CD4-positive, alpha-beta T cell (primary cell): ENCODE data around the gene KIF27. TPM values are rescaled to one million over a fixed set of nuclear protein-coding genes. Genes with fewer than 3 reads are reported as not detected.

Experiments
- ATAC-seq: fragments of 200-7000 bp; cut with Tn5 transposase; one replicate; pipeline ENCODE4 v1.10.0; 2022; ENCODE audit warnings: mild to moderate bottlenecking; ENCODE audit not compliant: poor library complexity
- CTCF ChIA-PET: fragments of 350-600 bp; sonication (Branson Sonifier 250); formaldehyde crosslinking; loops from one replicate; lab custom pipeline; 2021; ENCODE audit warnings: antibody characterized with exemption, inconsistent platforms; lab: Charles Lee
- POLR2A ChIA-PET: fragments of 350-600 bp; sonication (Branson Sonifier 250); formaldehyde crosslinking; loops from one replicate; lab custom pipeline; 2021; ENCODE audit warnings: antibody characterized with exemption, inconsistent platforms; lab: Charles Lee
- DNase-seq, 14 experiments: peaks; one replicate each; pipeline ENCODE4 v3.0.0-alpha.2; 2013 to 2020; ENCODE audit warnings: mixed read lengths in 2 of 14
- H3K27ac ChIP-seq, 2 donors: one replicate each; pipeline versions ENCODE4 v1.5.1 to v1.7.0; 2013; ENCODE audit warnings: low read length in 2 of 2, low read depth in 1 of 2, mild to moderate bottlenecking in 1 of 2
- H3K27me3 ChIP-seq, 2 experiments: 1 replicate in 1 of 2; 2 replicates in 1 of 2; pipeline versions ENCODE4 v1.6.1 to v1.7.0; 2013; ENCODE audit warnings: low read length in 2 of 2, control low read depth in 1 of 2, mild to moderate bottlenecking in 1 of 2, moderate library complexity in 1 of 2; ENCODE audit not compliant: insufficient read depth in 2 of 2, control insufficient read depth in 1 of 2
- H3K36me3 ChIP-seq: one replicate; pipeline ENCODE4 v1.6.1; 2013; ENCODE audit warnings: low read length, control low read depth; ENCODE audit not compliant: insufficient read depth
- H3K4me1 ChIP-seq: one replicate; pipeline ENCODE4 v1.6.1; 2013; ENCODE audit warnings: low read length, control low read depth; ENCODE audit not compliant: insufficient read depth
- H3K4me3 ChIP-seq: one replicate; pipeline ENCODE4 v1.5.1; 2013; ENCODE audit warnings: mild to moderate bottlenecking, low read length, moderate library complexity
- H3K9me3 ChIP-seq, 2 experiments: 1 replicate in 1 of 2; 2 replicates in 1 of 2; pipeline versions ENCODE4 v1.6.1 to v1.7.0; 2013; ENCODE audit warnings: low read length in 2 of 2, mild to moderate bottlenecking in 2 of 2, control low read depth in 1 of 2, moderate library complexity in 1 of 2; ENCODE audit not compliant: control insufficient read depth in 1 of 2, insufficient read depth in 1 of 2
- H3K27ac Mint-ChIP-seq: one replicate; pipeline ENCODE4 v1.8.0; 2020; ENCODE audit warnings: mixed read lengths
- H3K27me3 Mint-ChIP-seq: one replicate; pipeline ENCODE4 v1.8.0; 2021; ENCODE audit warnings: mixed read lengths
- H3K36me3 Mint-ChIP-seq: one replicate; pipeline ENCODE4 v1.8.0; 2021; ENCODE audit warnings: low read depth, mixed read lengths
- H3K4me1 Mint-ChIP-seq: one replicate; pipeline ENCODE4 v1.8.0; 2021; ENCODE audit warnings: low read depth, mixed read lengths
- H3K4me3 Mint-ChIP-seq: one replicate; pipeline ENCODE4 v1.8.0; 2020; ENCODE audit warnings: mild to moderate bottlenecking, mixed read lengths
- H3K9me3 Mint-ChIP-seq: one replicate; pipeline ENCODE4 v1.8.0; 2020; ENCODE audit warnings: mixed read lengths
- intact Hi-C, 2 experiments: fragments of 100-400 bp; cut with DNase I in 1 of 2; cut with micrococcal nuclease in 1 of 2; formaldehyde crosslinking; loops; one replicate each; pipeline versions ENCODE4 v1.15.1 to v1.9.0; 2023 to 2025; cut with DNase I, micrococcal nuclease
- polyA plus RNA-seq, 2 donors: library from polyadenylated mRNA; unstranded; fragments of 120-200 nt; gene quantifications; one replicate each; pipeline ENCODE4 v1.2.1, GENCODE V29; 2013
- total RNA-seq, 174 experiments: library from RNA in 2 of 174; stranded (reverse) in 2 of 174; gene quantifications; one replicate each; pipeline ENCODE4 v1.2.3 and lab custom pipeline; 2021 to 2026
- TF ChIP-seq, protein P1 (sequence below): fragments of 200-600 bp; IDR thresholded peaks from one replicate; pipeline ENCODE4 v1.8.0; 2022; ENCODE audit warnings: antibody characterized with exemption, mild to moderate bottlenecking

The KIF27 gene, protein sequence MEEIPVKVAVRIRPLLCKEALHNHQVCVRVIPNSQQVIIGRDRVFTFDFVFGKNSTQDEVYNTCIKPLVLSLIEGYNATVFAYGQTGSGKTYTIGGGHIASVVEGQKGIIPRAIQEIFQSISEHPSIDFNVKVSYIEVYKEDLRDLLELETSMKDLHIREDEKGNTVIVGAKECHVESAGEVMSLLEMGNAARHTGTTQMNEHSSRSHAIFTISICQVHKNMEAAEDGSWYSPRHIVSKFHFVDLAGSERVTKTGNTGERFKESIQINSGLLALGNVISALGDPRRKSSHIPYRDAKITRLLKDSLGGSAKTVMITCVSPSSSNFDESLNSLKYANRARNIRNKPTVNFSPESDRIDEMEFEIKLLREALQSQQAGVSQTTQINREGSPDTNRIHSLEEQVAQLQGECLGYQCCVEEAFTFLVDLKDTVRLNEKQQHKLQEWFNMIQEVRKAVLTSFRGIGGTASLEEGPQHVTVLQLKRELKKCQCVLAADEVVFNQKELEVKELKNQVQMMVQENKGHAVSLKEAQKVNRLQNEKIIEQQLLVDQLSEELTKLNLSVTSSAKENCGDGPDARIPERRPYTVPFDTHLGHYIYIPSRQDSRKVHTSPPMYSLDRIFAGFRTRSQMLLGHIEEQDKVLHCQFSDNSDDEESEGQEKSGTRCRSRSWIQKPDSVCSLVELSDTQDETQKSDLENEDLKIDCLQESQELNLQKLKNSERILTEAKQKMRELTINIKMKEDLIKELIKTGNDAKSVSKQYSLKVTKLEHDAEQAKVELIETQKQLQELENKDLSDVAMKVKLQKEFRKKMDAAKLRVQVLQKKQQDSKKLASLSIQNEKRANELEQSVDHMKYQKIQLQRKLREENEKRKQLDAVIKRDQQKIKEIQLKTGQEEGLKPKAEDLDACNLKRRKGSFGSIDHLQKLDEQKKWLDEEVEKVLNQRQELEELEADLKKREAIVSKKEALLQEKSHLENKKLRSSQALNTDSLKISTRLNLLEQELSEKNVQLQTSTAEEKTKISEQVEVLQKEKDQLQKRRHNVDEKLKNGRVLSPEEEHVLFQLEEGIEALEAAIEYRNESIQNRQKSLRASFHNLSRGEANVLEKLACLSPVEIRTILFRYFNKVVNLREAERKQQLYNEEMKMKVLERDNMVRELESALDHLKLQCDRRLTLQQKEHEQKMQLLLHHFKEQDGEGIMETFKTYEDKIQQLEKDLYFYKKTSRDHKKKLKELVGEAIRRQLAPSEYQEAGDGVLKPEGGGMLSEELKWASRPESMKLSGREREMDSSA (N-terminal part only)
- 1 to 10 TPM; 3.6 to 5.1 TPM for total RNA-seq
- polyA plus RNA-seq (2013, experiment 1 of 2), result 3.1 TPM
- polyA plus RNA-seq (2013, experiment 2 of 2), result 3.6 TPM
- 3.0 to 21.7 (median 10.5) reads per million in 172 experiments for total RNA-seq (lab: John Stamatoyannopoulos, UW)

DNA sequence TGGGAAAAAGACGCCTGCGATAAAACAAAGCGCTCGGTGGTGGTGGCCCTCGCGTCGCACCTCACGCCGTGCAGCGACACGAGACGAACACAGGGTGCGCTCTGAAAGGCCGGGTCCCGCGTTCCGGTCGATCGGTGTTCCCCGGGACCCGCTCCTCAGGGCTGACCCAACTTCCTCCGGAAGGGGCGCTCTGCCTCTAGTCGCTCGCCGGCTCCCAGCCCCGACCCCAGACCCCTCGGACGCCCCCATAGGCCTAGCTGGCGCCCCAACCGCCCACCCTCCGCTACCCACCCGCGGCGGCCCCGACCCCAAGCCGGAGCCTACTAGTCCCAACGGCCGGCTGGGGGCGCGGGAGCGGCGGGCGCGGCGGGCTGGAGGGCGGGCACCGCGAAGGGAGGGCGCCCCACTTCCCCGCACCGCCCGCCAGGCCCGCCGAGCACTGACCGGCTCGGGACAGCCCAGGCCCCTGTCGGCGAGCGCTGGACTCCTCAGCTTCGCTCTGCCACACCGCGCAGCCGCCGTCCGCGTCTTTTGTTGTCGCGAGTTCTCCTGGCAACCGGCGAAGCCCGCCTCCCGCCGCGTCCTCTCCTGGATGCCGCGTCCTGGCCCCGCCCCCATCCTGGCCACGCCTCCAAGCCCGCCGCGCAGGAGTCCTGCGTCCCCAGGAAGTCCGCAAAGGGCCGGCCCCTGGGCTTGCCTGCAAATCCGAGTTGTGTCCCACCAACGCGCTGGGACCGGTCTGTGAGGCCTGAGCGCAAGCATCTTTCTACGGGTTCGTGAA is at the start of gene KIF27:
Gene KIF27, minus strand, starts transcription at position 506 of the 781 bp plus-strand sequence. CDS start 5,841 bp downstream, outside the sequence.
- H3K27me3 Mint-ChIP-seq, result no peaks in the 10 kb centered on the region
- no peaks in the 10 kb centered on the region for H3K36me3 ChIP-seq
- POLR2A ChIA-PET, result interaction anchor here (0.7 to 3.2 kb wide), 11 partner anchors 9 to 424 kb away, joined by 3 to 51 read pairs (median 4); partner anchors contain the start of genes GKAP1, HNRNPK, IDNK and RMI1
- H3K9me3 ChIP-seq, result no peaks in the 10 kb centered on the region
- TF ChIP-seq, protein P1, sequence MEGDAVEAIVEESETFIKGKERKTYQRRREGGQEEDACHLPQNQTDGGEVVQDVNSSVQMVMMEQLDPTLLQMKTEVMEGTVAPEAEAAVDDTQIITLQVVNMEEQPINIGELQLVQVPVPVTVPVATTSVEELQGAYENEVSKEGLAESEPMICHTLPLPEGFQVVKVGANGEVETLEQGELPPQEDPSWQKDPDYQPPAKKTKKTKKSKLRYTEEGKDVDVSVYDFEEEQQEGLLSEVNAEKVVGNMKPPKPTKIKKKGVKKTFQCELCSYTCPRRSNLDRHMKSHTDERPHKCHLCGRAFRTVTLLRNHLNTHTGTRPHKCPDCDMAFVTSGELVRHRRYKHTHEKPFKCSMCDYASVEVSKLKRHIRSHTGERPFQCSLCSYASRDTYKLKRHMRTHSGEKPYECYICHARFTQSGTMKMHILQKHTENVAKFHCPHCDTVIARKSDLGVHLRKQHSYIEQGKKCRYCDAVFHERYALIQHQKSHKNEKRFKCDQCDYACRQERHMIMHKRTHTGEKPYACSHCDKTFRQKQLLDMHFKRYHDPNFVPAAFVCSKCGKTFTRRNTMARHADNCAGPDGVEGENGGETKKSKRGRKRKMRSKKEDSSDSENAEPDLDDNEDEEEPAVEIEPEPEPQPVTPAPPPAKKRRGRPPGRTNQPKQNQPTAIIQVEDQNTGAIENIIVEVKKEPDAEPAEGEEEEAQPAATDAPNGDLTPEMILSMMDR, result peak; percentile 79
- peak within 1 kb of the TSS; percentile 91 for H3K27ac Mint-ChIP-seq
- CTCF ChIA-PET, result interaction anchor here (1.0 to 1.9 kb wide), 6 partner anchors 16 to 340 kb away, joined by 3 to 7 read pairs (median 4); partner anchors contain the start of genes HNRNPK, RMI1 and UBQLN1
- H3K9me3 Mint-ChIP-seq, result no peaks in the 10 kb centered on the region
- H3K4me1 Mint-ChIP-seq, result peaks cover 17% of the 10 kb centered on the region
- intact Hi-C loops, result loop anchor here (1.0 to 5.0 kb wide), 5 partner anchors 36 to 212 kb away; partner anchors contain the start of genes HNRNPK (in 2 of the 2), RMI1 (in 2 of the 2) and GKAP1 (in 1 of the 2)
- ATAC-seq (peak; percentile 83), DNase-seq (peak; percentile 91 to 97 (median 95))
- peak within 1 kb of the TSS; percentile 85 to 91 for H3K27ac ChIP-seq
- H3K4me1 ChIP-seq, result peaks cover 14% of the 10 kb centered on the region
- no peaks in the 10 kb centered on the region for H3K27me3 ChIP-seq
- H3K4me3 ChIP-seq, result peak within 1 kb of the TSS; percentile 69
- H3K4me3 Mint-ChIP-seq, result peak within 1 kb of the TSS; percentile 98
- H3K36me3 Mint-ChIP-seq, result no peaks in the 10 kb centered on the region

DNA sequence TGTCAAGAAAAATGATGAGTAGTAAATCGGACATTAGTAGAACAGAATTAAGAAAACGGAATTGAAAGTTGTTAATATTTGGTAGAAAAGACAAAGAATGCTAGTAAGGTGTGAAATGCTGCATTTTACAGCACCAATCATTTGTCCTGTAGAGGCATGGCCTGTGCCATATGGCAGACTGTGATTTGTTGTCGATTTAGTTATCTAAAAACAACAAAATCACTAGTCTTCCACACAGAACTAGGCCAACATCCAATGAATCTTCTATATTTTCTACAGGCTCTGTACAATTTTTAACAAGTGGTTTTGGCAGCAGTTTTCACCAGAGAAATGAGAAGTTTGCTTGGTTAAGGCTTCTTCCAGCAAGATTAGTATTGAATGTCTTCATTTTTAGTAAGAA is 48.4 kb upstream of the KIF27 start:
- Histone ChIP-seq H3K27me3 (no peaks in the 10 kb centered on the region), H3K27ac (no peak overlapping the region), H3K4me3 (no peak overlapping the region), H3K36me3 (peaks cover 80% of the 10 kb centered on the region), H3K9me3 (no peaks in the 10 kb centered on the region), H3K4me1 (peaks cover 3% of the 10 kb centered on the region)
- no peak for DNase-seq
- ChIA-PET CTCF (no interaction called here), POLR2A (interaction anchor here (1.1 to 3.2 kb wide), 2 partner anchors 11 to 16 kb away, joined by 3 to 20 read pairs; partner anchors contain the start of genes HNRNPK and RMI1)
- ATAC-seq, result no peak
- Mint-ChIP-seq H3K9me3 (no peaks in the 10 kb centered on the region), H3K4me1 (peaks cover 47% of the 10 kb centered on the region), H3K27ac (peak overlapping the region; percentile 23), H3K36me3 (peaks cover 88% of the 10 kb centered on the region), H3K27me3 (no peaks in the 10 kb centered on the region), H3K4me3 (no peak overlapping the region)
- TF ChIP-seq, protein P1, result no peak
- intact Hi-C loops, result loop anchor here in 1 of 2 experiments (10.0 kb wide), 1 partner anchor 1975 kb away; the partner anchor contains the start of gene NAA35
